ENCODE data around the gene MYBPHL.

MYBPHL gene

DNA sequence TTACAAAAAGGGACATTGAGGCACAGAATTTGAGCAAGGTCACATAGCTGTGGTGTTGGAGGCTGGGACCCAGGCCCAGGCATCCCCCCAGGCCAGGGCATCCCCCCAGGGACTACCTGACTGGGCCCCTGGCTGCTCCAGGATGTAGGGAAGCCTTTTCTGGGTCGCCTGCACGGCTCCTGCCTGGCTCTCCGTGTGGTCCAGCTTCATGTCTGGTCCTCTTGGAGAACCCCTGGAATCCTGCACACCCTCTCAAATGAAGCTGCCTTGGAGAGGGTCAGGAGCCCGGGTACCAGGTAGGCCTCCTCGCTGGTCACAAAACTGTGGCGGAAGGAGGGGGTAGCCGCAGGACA lies 58.4 kb downstream of the MYBPHL start:
- Histone ChIP-seq H3K27ac (ENCODE audit: low read depth, low read length) (no peak overlapping the region), H3K9ac (ENCODE audit: low read length) (no peak overlapping the region), H3K4me1 (ENCODE audit: control insufficient read depth, insufficient read depth, low read length) (peaks cover 17% of the 10 kb centered on the region)

DNA sequence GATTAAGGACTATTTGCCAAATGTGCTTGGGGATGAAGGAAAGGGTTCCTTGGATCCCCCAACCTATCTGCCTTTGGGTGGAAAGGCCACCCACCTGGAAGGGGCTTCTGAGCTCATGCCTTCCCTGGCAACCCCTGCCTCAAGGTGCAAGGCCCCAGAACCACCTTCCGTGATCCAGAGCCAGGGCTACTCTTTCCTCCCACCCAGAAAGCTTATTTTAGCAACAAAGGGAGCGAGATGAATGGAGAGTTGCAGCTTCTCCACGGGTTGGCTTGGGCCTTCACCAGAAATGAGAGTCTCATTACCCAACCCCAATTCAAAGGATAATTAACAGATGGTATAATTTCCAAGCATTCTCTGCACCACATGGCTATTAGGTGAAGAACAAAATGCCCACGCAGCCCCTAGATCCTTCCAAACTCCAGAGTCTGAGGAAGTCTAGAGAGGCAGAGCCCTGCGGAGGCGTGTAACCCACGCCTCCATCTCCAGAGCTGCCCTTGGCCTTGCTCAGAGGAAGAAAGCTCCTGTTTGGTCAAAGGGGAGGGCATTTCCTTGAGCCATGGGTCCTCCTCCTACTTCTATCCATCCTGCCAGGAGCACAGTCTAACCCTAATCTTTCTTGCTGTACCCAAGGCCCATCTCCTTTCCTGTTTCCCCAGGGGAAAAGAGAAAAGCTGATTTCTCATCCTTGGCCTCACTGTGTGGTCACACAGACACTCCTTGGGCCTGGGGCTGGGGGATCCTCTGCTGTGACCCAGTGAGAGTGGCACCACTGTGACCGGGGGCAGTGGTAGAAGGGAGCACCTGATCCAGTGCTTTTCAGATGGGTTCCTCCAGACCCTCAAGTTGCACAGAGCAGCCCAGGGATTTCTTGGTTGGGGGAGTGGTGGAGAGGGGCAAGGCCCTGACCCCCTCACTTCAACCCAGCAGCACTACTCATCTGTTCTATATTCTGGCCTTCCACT lies 59.1 kb downstream of the MYBPHL start:
- Histone ChIP-seq H3K9me3 (ENCODE audit: control insufficient read depth, insufficient read depth, low read depth, low read length) (no peaks in the 10 kb centered on the region), H3K4me1 (ENCODE audit: control insufficient read depth, insufficient read depth, low read length) (peaks cover 13% of the 10 kb centered on the region), H3K9ac (ENCODE audit: low read length) (no peak overlapping the region), H3K36me3 (ENCODE audit: control insufficient read depth, insufficient read depth, low read length) (no peaks in the 10 kb centered on the region), H3K27me3 (ENCODE audit: control insufficient read depth, insufficient read depth, low read length) (peaks cover 41% of the 10 kb centered on the region), H3K4me3 (ENCODE audit: low read depth, low read length) (no peak overlapping the region), H3K27ac (ENCODE audit: low read depth, low read length) (no peak overlapping the region)

More for the DNA sequence above, 58.4 kb downstream of the MYBPHL start:
- no peaks in the 10 kb centered on the region for H3K36me3 ChIP-seq (ENCODE audit: control insufficient read depth, insufficient read depth, low read length)
- H3K4me3 ChIP-seq (ENCODE audit: low read depth, low read length) = no peak overlapping the region
- no peaks in the 10 kb centered on the region for H3K9me3 ChIP-seq (ENCODE audit: control insufficient read depth, insufficient read depth, low read depth, low read length)
- H3K27me3 ChIP-seq (ENCODE audit: control insufficient read depth, insufficient read depth, low read length) = peaks cover 41% of the 10 kb centered on the region

DNA sequence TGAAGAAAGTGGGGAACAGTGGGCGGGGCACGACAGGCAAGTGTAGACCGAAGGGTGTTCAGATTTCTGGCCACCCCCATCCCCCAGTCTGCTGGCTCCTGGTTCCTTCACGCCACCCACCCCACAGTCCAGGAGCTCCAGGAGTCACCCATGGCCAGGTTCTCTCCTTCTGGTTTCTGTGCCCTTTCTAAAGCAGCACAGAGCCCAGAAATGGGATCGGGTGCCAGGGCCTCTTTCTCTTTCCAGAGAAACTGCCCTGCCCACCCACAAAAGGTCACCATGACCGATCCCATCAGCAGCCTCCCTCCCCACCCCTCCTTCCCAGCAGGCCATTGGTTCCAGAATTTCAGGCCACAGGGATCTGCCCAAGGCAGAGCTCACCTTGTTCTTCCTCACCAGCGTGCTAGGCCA lies 60.7 kb downstream of the MYBPHL start:
- H3K4me3 ChIP-seq (ENCODE audit: low read depth, low read length) = no peak overlapping the region
- peaks cover 28% of the 10 kb centered on the region for H3K4me1 ChIP-seq (ENCODE audit: control insufficient read depth, insufficient read depth, low read length)
- H3K27me3 ChIP-seq (ENCODE audit: control insufficient read depth, insufficient read depth, low read length) = peaks cover 28% of the 10 kb centered on the region
- H3K27ac ChIP-seq (ENCODE audit: low read depth, low read length) = no peak overlapping the region
- no peaks in the 10 kb centered on the region for H3K36me3 ChIP-seq (ENCODE audit: control insufficient read depth, insufficient read depth, low read length)
- no peaks in the 10 kb centered on the region for H3K9me3 ChIP-seq (ENCODE audit: control insufficient read depth, insufficient read depth, low read depth, low read length)
- no peak overlapping the region for H3K9ac ChIP-seq (ENCODE audit: low read length)

DNA sequence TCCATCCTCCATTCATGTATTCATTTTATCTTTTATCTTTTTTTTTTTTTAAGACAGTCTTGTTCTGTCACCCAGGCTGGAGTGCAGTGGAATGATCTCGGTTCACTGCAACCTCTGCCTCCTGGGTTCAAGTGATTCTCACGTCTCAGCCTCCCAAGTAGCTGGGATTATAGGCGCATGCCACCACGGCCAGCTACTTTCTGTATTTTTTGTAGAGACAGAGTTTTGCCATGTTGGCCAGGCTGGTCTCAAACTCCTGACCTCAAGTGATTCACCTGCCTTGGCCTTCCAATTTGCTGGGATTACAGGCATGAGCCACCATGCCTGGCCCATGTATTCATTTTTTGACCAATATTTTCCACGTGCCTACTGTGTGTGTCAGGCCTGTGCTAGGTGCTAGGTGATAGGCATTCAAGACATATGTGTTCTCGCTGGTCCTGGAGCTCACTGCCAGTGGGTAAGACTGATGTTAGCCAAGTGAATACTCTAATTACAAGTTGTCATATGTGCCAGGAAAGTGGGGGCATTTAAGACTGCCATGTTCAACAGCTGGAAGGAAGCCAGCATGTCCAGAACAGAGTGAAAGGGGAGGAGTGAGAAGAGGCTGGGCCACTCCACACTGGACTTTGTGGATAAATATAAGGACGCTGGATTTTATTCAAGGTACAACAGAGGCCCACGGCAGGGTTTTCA lies 62.8 kb downstream of the MYBPHL start:
- Histone ChIP-seq H3K9me3 (ENCODE audit: control insufficient read depth, insufficient read depth, low read depth, low read length) (no peaks in the 10 kb centered on the region), H3K9ac (ENCODE audit: low read length) (no peak overlapping the region), H3K27me3 (ENCODE audit: control insufficient read depth, insufficient read depth, low read length) (peaks cover 15% of the 10 kb centered on the region), H3K36me3 (ENCODE audit: control insufficient read depth, insufficient read depth, low read length) (peaks cover 3% of the 10 kb centered on the region), H3K4me3 (ENCODE audit: low read depth, low read length) (no peak overlapping the region), H3K4me1 (ENCODE audit: control insufficient read depth, insufficient read depth, low read length) (peaks cover 42% of the 10 kb centered on the region), H3K27ac (ENCODE audit: low read depth, low read length) (no peak overlapping the region)

DNA sequence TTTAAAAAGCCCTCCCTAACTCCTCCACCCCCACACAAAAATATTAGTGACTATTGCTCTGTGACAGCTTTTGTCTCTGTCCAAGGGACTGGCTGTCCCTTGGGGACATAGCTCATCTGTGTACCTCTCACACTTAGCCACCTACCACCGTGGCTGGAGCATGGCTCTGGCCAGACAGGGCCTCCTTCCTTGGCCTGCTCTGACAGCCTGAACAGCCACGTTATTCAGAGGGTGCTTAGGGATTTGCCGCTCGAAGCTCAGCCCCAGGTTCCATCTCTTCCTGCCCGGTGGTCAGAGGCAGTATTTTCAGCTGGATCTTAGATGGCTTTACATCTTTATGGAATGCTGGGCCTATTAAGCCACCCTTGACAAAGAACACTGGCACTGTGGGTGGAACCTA lies 63.6 kb downstream of the MYBPHL start:
- Histone ChIP-seq H3K27ac (ENCODE audit: low read depth, low read length) (no peak overlapping the region), H3K4me3 (ENCODE audit: low read depth, low read length) (no peak overlapping the region), H3K9ac (ENCODE audit: low read length) (no peak overlapping the region), H3K36me3 (ENCODE audit: control insufficient read depth, insufficient read depth, low read length) (peaks cover 11% of the 10 kb centered on the region), H3K9me3 (ENCODE audit: control insufficient read depth, insufficient read depth, low read depth, low read length) (no peaks in the 10 kb centered on the region), H3K27me3 (ENCODE audit: control insufficient read depth, insufficient read depth, low read length) (peaks cover 10% of the 10 kb centered on the region), H3K4me1 (ENCODE audit: control insufficient read depth, insufficient read depth, low read length) (peaks cover 41% of the 10 kb centered on the region)

DNA sequence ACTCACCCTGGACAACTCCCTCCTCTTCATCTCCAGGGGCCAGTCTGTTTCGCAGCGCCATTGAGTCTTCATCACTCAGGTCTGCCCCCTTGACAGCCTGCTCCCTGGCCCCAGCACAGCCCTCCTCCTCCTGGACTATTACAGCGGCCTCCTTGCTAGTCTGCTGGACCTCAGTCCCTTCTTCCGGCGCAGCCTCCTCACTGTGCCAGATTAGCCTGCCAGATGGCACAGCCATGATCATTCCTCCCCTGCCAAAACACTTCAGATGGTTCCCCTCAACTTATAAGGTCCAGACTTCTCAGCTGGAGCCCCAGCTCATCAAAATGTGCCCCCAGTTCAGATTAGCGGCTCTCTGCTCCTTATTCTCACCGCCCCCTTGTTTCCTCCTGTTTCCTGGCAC lies 64.4 kb downstream of the MYBPHL start:
- H3K27ac ChIP-seq (ENCODE audit: low read depth, low read length) = no peak overlapping the region
- no peak overlapping the region for H3K9ac ChIP-seq (ENCODE audit: low read length)
- H3K4me1 ChIP-seq (ENCODE audit: control insufficient read depth, insufficient read depth, low read length) = peaks cover 41% of the 10 kb centered on the region
- H3K4me3 ChIP-seq (ENCODE audit: low read depth, low read length) = no peak overlapping the region
- H3K27me3 ChIP-seq (ENCODE audit: control insufficient read depth, insufficient read depth, low read length) = peaks cover 2% of the 10 kb centered on the region; the same call in 1 of the 2 replicates
- H3K36me3 ChIP-seq (ENCODE audit: control insufficient read depth, insufficient read depth, low read length) = peaks cover 19% of the 10 kb centered on the region
- no peaks in the 10 kb centered on the region for H3K9me3 ChIP-seq (ENCODE audit: control insufficient read depth, insufficient read depth, low read depth, low read length)
